Prostate gland (tissue), 2 donors: ENCODE measurements around the gene HEATR5B.

Experiments
- POLR2A ChIP-seq: fragments of 450-650 bp; IDR thresholded peaks from one replicate; pipeline ENCODE4 v1.6.1; 2016; ENCODE audit warnings: antibody characterized with exemption, mild to moderate bottlenecking
- POLR2AphosphoS5 ChIP-seq: sonication (generic); formaldehyde crosslinking; IDR thresholded peaks from one replicate; pipeline ENCODE4 v1.6.1; 2017; ENCODE audit warnings: antibody characterized with exemption
- TF ChIP-seq, protein P1 (sequence below), 4 experiments: fragments of 200-600 bp in 2 of 4; fragments of 450-650 bp in 2 of 4; sonication (generic) in 2 of 4; IDR thresholded peaks; 1 replicate in 3 of 4; 2 replicates in 1 of 4; pipeline ENCODE4 v1.5.1; 2016 to 2019; ENCODE audit warnings: antibody characterized with exemption in 4 of 4, mild to moderate bottlenecking in 2 of 4, moderate library complexity in 2 of 4

DNA sequence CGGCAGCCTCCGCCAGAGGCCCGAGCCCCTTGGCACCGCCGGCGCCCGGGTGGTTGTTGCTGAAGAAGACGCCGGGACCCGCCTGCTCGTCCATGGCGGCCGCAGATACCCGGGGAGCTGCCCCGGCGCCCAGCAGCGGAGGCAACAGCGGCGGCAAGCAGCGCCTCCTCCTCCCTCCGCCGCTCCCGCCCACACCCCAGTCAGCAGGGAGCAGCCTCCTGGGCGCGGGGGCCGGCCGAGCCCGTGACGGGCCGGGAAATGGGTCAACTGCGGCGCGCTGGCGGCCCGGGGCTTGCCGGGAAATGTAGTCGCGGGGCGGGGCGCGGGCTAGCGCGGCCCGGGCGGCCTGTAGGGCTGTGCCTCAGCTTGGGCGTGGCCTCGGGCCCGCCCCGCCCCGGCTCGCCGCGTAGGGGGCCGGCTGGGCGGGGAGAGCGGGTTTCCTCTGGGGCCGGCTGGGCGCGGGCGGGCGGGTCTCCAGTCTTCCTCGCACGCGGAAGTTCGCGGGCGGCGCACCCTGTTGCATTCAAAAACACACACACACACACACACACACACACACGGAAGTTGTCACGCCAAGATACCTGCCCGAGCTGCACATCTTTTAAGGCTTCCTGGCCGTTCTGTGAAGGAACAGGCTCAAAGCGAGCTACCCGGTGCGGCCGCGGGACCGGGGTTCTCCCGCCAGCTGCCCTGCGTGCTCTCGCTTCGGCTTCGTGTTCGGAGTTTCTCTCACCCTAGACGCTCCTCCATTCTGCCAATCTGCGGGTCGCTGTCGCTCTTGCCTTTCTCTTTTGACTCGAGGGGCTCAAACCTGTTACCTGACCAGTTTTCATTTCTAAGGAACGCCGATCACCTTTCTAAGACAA lies 117.6 kb downstream of the HEATR5B start, which contains the start of gene STRN:
- TF ChIP-seq, protein P1, sequence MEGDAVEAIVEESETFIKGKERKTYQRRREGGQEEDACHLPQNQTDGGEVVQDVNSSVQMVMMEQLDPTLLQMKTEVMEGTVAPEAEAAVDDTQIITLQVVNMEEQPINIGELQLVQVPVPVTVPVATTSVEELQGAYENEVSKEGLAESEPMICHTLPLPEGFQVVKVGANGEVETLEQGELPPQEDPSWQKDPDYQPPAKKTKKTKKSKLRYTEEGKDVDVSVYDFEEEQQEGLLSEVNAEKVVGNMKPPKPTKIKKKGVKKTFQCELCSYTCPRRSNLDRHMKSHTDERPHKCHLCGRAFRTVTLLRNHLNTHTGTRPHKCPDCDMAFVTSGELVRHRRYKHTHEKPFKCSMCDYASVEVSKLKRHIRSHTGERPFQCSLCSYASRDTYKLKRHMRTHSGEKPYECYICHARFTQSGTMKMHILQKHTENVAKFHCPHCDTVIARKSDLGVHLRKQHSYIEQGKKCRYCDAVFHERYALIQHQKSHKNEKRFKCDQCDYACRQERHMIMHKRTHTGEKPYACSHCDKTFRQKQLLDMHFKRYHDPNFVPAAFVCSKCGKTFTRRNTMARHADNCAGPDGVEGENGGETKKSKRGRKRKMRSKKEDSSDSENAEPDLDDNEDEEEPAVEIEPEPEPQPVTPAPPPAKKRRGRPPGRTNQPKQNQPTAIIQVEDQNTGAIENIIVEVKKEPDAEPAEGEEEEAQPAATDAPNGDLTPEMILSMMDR (IDR thresholded peaks at IDR 0.05), result peak in 1 of 4 experiments; percentile 14
- TF ChIP-seq POLR2AphosphoS5 (peak; percentile 80), POLR2A (peak; percentile 95)
